Hematopoietic multipotent progenitor cell treated with erythropoietin and hydrocortisone succinate and interleukin-3 and kit ligand, for 6 days (in vitro differentiated cells): ENCODE data around the gene SEMA5A.

Experiments used
- DNase-seq: peaks from one replicate; pipeline ENCODE4 v3.0.0-alpha.2; 2015

Gene SEMA5A

DNA sequence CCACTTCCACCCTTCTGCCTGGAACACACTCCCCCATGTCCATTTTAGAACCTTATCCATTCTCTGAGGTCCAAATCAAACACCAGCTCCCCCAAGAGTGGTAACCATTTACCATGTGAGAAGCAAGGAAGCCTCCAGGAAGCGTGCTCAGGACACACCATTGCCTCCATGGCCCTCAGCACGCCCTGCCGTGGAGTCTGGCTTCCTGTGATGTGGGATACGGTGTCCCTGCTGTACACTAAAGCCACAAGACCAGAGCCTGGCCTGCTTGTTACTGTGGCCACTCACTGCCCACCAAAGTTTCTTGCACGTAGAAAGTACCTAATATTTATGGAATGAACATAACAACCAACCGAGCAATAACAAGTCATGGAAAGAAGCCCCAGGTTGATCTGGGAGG is 151.7 kb downstream of the SEMA5A start:
- DNase-seq, result no peak

DNA sequence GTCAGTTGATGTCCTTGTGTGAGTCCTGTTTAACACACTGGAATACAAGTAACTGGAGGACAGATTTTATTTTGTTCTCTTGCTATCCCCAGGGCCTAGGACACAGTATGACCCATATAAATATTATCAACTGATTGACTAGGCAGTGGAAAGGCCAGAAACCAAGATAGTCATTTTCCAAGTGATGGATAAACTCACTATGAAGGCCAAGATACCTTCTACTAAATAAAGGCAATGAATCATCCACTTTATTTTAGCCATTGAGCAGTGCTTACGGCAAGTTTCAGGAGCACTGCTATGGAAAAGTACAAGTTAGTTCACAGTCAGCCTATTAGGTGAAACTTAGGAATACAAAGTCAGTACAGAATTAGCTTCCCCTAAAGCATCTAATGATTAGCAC is 153.2 kb downstream of the SEMA5A start:
- DNase-seq, result no peak

DNA sequence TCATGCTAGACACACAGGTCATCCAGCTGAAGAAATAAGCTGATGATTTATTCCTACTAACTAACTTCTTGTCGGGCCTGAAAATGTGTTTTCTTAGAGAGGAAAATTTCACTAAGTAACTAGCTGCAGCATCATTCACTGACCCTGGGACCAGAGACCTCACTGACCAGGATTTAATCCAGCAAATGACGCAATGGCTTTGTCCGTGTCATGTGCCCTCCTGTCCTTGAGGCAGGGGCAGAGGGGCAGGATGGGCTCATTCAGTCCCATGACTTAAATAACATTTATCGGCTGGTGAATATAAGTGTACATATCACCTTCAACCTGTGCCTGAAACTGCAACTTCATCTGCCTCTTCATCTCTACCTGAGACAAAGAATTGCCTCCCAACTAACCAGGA is 154.8 kb downstream of the SEMA5A start:
- no peak for DNase-seq

DNA sequence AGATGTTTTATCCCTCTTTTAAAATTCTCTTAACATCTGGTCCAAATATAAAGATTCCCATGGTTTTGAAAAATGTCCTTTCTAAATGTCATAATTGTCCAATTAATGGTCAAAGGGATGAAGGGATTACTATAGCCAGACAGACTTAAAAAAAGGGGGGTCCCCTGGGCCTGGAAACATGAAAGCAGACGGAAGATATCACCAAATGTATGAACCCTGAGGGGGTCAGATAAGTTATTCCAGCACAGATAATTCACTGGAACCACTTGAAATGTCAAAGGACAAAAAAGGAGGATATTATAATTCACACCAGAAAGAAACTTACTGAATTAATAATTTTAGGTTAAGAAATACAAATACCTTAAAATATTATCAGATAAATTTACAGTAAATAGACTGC is 155.8 kb downstream of the SEMA5A start:
- DNase-seq, result no peak

DNA sequence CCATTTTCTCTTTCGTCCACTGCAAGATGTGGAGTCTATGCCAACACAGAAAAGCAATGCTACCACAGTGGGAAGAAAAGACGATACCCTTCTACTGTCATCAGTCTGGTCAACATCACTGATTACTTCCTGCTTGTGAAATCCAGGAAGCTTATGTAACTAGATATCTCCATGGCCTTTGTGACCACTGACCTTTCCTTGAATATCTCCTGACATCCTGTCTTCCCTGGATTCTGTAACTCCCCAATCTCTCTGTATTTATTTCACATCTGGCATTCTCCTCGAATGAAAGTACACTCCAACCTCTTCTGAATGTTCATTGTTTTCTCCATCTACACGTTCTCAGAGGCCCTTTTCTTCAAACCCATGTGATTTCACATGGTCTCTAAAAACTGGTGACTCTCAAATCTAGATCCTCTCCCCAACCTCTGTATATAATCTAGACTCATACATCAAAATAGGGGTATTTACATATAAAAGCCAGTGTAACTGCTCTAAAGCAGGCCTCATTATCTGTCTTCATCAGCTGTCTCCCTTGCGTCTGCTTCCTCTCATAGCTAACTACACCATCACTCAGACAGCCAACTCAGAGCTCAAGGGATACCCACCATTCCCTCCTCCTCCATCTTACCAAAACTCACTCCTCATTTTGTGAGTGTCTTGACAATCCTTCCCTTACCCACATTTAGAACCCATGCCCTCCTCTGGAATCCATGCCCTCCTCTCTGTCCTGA is 156.8 kb downstream of the SEMA5A start:
- DNase-seq, result no peak

DNA sequence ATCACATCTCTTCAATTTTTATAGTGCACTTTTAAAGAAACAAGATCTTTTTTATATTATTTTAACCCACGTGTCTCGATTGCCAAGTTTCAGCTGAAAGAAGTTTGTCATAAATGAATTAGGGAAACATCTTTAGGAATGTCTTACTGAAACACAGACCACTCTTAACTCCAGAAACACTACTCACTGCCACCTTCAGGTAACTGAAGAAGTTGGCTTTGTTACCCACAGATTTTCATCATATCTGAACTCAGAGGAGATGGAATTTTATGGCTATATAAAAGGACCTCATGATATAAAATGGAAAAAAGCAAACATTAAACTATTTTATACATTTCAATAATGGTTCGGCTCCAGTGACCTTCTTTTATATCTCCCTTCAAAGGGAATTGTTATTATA is 158.0 kb downstream of the SEMA5A start:
- no peak for DNase-seq

DNA sequence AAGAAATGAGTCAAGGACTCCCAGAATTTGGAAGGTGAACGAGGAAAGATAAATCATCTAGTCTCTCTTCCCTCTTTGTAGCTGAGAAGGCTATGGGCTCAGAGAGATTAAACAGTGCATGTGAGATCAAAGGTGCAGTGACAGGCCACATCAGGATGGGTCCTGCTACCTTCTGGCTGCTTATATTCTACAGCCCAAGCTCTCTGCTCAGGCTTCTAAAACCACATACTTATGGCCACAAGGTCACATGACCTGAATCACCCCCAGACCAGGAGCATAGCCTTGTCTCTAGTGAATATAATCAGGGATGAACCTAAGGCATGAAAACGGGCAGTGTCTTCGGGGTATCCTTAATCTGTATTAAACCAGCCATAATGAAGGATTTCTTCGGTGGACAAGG is 158.9 kb downstream of the SEMA5A start:
- DNase-seq, result no peak

DNA sequence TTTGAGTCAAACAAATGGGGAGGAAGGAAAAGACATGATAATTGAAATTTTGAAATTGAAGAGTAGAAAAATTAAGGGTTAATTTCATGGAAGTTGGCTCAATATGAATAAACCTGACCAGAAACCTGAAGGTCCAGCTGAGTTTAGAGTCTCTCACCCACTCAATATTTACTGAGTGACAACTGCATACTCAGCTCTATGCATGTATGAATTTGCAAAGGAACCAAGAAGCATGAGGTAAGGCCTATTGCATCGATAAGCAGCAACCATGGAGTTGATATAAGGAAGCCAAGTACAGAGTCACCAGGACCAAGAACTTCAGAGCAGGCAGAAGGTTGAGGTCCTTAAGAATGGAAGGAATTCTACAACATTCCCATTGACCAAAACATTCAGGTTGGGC is 163.4 kb downstream of the SEMA5A start:
- no peak for DNase-seq

DNA sequence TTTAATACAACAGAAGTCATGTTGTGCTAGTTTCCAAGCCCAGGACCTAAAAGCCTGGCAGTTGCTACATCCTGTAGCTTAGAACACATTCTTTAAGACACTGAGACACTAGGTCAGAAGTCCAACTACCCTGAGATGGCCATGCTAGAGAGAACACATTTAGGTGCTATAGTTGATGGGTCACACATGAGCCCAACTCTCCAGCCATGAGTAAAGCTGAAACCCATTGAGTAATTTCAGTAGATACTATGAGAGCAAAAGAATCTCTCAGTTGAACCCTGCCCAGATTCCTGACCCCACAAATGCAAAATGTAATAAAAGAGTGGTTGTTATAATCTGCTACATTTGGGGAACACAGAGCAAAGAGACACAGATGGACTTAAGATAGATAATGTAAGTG is 164.4 kb downstream of the SEMA5A start:
- no peak for DNase-seq

DNA sequence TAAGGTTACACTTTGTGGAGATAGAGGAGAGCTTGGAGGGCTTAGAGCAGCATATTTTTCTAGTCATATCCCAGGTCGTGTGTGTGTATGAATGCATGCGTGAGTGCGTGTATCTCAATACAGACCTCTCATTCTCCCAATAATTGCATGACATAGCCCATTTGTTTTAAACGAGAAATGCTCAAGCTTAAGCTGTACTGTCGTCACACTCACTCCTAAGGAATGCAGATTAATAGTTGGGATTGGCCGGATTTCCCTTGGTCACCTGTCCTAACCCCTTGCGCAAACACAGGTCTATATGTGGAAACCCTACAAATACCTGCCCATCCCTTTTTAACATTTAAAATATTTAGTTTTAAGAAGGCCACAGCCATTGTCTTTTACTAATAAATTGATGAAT is 165.8 kb downstream of the SEMA5A start:
- DNase-seq, result no peak

DNA sequence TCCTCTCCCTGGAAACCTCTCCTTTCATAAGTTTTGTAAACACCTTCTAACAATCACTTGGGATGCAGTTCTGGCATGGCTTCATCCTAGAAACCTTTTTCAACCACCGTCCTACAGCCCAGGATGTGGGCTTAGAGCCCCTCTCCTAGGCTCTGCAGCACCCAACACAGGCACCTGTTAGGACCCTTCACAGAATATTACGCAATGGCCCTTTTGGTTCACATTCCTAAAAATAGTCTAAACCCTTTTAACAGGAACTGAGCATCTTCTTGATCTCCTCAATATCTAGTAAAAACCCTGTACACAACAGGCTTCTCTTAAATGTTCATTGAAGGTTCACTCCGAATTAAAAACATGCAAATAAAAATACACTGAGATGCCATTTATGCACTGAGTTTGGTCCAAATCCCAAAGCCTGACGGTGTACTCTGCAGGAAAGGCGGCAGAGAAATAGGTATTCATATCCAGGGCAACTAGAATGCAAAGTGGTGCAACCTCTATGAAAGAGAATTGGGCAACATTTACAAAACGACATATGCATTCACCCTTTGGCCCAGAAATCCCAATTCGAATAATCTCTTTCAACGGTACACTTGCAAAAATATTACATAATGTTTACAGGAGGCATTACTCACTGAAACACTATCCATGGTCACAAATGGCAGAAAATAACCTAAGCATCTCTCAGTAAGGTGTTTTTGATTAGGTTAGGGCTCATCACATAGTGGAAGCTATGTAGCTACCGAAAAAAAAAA is 169.3 kb downstream of the SEMA5A start:
- DNase-seq, result no peak

DNA sequence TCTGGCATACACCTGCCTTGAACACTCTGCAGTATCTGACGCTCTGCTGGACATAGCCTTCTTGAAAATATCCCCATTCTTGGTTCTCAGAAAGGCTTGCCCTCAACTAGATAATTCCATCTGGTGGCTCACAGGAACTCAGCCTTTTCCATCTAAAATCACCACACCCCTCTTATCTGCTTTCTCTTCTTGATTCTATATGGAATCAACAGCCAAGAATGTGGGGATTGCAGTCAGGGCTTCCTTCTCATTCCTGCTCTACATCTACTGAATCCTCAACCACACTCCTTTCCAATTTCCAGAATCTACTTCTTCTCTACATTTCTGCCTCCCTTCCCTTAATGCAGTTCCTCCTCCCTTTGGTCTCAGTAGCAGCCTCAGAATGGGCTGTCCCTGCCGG is 170.1 kb downstream of the SEMA5A start:
- DNase-seq, result no peak

DNA sequence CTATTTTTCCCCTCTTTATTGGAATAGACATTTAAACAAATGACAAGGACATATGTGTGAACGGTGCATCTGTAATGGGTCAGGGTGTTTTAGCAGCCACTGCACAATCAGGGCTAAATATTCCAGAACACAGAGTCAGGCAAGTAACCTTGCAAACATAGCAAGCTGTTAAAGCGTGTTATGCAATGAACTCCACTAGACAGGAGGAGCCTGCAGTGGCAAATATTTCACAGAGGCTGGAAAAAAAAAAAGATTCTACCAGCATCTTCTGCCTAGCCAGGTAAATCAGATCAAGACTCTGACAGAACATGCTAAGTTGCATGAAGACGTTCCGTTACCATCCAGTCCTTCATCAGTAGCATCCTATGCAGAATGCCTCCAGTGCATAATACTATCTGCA is 171.8 kb downstream of the SEMA5A start:
- DNase-seq, result no peak

DNA sequence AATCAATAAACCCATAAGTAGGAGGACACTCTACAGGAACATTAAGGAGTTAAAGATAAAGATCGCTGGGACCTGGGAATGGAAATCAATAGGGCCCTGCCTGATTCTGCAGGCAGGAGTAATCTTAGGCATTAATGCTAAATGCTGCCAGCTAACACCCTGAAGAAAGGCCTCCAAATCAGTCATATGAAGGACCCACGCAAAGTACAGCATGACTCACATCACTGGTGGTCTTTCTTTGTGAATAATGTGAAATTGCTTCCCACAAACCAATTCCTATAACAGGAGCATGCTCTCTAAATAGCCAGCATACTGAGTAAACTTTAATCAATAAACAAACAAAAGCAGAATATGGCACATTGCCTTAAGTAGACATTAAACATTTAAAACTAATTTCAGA is 172.3 kb downstream of the SEMA5A start:
- no peak for DNase-seq

DNA sequence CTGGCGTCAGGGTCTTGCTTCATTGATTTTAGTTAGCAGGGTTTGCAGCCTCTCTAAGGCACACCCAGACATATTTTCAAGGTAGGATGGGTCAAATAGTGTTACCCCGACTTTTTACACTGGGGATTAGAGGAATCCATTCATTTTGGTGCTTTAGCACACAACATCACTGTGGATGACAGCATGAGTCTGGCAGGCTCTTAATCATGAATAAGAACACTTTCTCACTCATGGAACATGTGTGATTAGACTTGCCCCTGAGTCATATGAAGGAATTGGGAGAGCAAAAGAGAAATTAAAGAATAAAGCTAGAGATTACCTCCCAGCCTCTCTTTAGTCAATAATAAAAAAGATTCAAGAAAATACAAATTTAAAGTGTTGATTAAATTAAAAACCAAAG is 175.6 kb downstream of the SEMA5A start:
- no peak for DNase-seq

DNA sequence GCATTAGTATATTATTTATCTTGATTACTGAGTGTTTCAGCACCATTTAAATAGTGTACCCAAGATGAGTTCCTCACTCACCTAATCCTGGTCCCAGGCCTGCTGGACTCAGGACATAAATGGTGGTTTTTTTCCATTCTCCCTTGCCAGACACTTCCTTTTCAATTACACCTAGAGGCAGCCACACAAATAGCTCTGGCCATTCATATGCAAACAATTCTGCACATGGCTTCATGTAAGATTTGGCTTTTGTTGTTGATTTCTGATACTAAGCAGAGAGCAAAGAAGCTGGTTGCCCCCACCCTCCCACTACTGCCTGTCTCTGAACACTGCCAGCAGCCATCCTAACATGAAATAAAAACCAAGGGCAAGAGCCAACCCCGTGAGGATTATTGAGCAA is 180.4 kb downstream of the SEMA5A start:
- DNase-seq, result no peak

DNA sequence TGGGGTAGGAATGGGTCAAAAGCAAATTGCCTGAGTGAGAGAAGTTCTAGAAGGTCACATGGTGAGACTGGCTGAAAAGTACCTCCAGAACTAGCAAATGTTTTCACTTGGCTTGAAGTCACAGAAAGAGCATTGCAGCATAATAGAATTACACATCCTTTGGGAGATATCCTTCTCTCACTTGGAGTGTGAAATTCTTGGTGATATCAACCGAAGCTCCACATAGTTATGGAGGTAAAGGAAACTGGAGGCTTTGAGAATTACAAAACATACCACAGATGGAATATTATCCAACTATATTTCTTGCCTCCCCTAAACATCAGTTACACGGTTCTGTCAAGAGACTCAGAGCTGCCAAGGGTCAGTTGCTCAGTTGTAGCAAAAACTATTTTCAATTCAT is 182.4 kb downstream of the SEMA5A start:
- DNase-seq, result no peak

DNA sequence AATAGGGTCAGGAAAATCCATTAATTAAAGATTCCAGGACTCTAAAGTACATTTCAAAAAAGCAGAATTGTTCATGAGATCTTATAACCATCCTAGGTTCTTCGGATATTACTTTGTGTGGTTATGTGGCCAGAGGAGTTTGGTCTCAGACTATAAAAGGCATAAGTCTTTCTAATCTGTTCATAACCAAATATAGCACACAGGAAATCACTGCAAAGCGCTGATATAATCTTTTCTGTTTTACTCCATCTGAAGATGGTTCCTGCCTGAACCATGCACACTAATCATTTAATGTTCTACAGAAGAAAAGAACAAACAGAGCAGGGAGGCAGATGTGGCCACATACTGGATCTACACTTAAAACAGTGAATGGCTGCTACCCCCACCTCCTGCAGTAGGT is 182.8 kb downstream of the SEMA5A start:
- no peak for DNase-seq

DNA sequence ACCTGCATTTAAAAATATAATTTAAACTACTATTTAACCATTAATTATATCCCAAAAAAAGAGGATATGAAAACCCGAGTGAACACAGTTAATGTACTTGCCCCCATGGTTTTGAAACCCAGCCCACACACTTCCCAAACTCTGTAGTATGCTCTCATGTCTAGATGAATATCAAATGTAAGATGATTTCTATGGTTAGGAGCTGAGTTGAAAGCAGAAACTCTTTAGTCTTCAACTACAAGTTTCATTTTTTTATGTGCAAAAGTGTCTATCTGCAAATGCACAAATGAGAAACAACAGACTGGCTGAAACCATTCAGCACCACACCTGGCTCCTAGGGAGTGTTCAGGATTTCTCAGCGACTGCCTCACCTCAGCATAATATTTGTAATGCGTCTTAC is 183.3 kb downstream of the SEMA5A start:
- no peak for DNase-seq

DNA sequence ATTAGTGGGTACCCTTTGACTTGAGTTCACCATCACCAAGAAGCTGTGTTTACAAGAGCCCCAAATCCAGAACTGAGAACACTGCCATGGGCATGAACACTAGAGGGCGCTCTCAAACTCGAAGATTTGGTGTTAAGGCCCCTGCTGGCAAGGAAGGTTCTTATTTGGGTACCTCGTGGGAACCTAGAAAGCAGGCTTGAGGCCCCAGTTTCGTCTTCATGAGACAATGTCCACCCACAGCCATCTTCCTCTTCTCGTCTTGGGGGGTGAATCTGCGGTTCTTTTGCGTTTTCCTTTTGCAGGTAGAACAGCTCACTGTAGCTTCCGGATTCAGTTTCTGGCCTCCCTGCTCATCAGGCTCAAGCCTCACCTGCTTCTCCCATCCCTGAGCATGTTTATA is 184.0 kb downstream of the SEMA5A start:
- DNase-seq, result peak; percentile 77

DNA sequence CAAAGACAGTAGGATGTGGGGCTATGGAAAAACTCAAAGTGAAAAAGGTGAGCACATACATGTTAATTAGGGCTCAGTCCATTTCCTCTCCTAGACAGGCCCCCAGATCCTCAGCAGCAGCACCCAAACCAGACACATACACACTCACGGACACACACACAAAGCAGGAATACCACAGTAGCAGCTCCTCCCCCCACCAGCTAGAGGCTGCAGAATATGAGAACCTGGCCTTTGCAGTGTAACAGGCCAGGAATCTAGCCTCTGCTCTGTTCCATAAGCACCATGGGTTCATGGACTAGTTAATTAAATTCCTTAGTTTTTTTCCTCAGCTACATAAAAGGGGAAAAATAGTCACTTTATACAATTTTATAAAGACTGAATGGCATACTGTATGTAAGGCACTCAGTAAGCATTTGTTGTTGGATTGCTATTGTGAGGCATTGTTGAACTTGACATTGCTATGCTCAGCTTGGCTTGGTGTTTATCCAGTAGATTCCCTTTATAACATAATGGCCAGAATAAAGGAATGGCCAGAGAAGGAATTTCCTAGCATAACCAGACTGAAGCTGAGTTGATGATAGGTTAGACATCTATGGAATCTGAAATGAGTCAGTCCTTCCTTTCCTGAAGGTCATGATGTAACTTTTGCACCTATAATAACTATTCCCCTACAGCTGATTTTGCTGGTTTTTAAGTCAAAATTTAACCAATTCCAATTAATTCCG is 186.8 kb downstream of the SEMA5A start:
- no peak for DNase-seq

DNA sequence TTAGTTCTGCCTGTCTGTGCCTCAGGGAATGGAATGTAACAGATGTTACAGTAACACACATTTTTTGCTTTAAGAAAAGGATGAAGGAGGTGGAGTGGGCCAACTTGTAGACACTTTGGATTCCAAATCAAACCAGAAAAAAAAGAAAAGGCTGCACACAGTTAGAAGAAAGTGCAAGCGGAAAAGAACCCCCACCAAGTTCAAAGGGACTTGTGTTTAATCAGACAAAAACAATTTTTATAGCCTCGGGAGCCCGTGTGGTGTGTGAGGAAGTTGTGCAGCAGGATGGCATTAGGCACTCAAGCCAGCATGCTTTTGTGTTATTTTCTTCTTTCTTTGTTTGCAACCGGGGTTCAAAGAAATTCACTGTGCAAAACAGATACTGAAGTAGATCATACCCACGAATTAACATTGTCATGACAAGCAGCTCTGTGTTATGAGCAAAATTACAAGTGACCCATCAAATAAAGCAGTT is 189.5 kb downstream of the SEMA5A start:
- DNase-seq, result no peak

DNA sequence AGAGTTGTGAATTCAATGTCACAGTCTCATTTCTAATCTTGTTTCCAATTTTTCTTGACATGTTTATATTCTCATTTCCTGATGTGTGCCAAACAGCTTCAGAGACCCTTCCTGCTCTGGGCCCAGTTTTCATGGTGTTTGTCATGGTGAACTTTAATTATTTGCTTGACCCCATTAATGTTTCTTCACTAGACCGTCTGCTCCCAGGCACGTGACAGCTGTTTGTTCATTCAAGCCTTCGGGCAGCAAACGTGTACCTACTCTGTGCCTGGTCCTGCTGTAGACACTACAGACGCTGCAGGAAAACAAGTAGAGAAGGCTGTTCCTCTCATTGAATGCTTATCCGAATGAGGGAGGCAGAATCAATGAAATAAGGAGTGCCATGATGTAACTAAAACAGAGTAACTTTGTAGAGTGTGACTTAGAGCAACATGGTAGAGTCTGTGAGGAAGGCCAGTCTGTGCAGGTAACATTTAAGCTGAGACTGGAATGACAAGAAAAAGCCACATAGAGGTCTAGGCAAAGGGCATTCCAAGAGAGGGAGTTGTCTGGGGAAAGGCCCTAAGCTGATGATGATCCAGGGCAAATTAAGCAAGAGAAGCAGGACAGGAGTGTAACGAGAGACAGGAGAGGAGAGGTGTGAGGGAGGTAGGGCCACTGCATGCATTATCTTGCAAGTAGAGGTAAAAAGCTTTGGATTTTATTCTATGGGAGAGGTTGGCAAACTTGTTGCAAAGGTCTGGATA is 191.4 kb downstream of the SEMA5A start:
- DNase-seq, result no peak
